ENCODE results near the gene P2RX7. TPM values are rescaled to one million over a fixed set of nuclear protein-coding genes. Genes with fewer than 3 reads are reported as not detected.

The P2RX7 gene
- total RNA-seq, 5 donors from 2014 or later (not counting 1 experiment from before 2014, with no cell fraction given) = 4.6 to 11.0 (median 6.9) TPM

DNA sequence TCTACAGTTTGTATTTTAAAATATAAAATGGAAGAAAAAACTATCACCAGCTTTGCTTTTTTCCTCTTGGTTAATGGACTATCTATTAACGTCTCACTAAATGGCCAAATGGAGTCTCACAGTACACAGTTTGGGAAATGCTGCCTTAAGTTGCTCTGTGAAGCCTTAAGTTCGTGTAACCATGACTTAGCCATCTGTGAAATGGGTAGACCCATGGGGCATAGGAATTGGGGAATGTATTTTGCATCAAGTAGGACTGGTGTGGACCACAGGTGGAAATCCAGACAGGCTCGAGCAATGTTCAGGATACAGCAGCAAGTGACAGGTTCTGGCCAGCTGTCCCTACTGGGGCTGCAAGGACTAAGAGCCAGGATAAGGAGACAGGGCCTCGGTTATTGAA lies 4.8 kb downstream of the P2RX7 start:
- POLR2A ChIA-PET = interaction anchor here in 1 of 2 donors (0.5 kb wide), 1 partner anchor 90 kb away, joined by 3 read pairs; no protein-coding TSS in a partner anchor
- Histone ChIP-seq H3K4me1 (ENCODE audit: control insufficient read depth in 1 of 2, extremely low read depth in 1 of 2, insufficient read depth in 2 of 2, low read length in 2 of 2) (peaks cover 8 to 16% of the 10 kb centered on the region in 2 experiments), H3K27me3 (replicated peaks in 1 of 2; ENCODE audit: control insufficient read depth in 2 of 2, extremely low read depth in 1 of 2, insufficient read depth in 2 of 2, low read length in 1 of 2) (no peaks in the 10 kb centered on the region), H3K36me3 (ENCODE audit: control insufficient read depth in 2 of 2, extremely low read depth in 1 of 2, insufficient read depth in 1 of 2, low read length in 1 of 2) (peaks cover 5 to 6% of the 10 kb centered on the region in 2 donors), H3K4me3 (ENCODE audit: control insufficient read depth in 1 of 2, extremely low read depth in 1 of 2, low read length in 1 of 2) (no peak overlapping the region), H3K9me3 (no peaks in the 10 kb centered on the region), H3K27ac (ENCODE audit: low read length) (no peak overlapping the region)
- Mint-ChIP-seq H3K4me3 (no peak overlapping the region), H3K27me3 (no peaks in the 10 kb centered on the region), H3K9me3 (no peaks in the 10 kb centered on the region), H3K27ac (no peak overlapping the region), H3K4me1 (peaks cover 24 to 32% (median 25%) of the 10 kb centered on the region in 3 donors), H3K36me3 (peaks cover 18% of the 10 kb centered on the region)
- no peak for ATAC-seq (replicated peaks in 1 of 4)
- CTCF ChIA-PET = no interaction called here
- no peak for DNase-seq
- 95% methylated on average over 3 of the region's 4 CpGs for WGBS (ENCODE audit: insufficient coverage)

DNA sequence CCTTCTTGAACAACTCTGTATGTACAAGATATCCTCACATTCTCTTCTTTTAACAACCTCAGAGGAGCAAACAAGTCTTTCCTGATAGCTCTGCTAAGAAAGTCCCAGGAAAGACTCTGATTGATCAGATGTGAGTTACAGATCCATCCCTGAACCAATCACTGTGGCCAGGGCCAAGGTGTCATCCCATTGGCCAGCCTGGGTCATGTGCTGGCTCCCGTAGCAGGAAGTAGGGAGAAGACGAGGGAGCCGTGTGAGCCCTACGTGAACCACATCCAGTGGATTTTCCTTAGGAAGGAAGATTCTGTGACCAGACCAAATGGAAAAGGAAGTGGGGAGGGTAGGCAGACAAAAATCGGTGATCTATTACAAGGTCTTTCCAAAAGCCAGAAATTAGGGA lies 5.6 kb downstream of the P2RX7 start:
- Histone ChIP-seq H3K36me3 (ENCODE audit: control insufficient read depth in 2 of 2, extremely low read depth in 1 of 2, insufficient read depth in 1 of 2, low read length in 1 of 2) (peaks cover 6 to 8% of the 10 kb centered on the region in 2 donors), H3K27ac (ENCODE audit: low read length) (no peak overlapping the region), H3K4me1 (ENCODE audit: control insufficient read depth in 1 of 2, extremely low read depth in 1 of 2, insufficient read depth in 2 of 2, low read length in 2 of 2) (peaks cover 6 to 10% of the 10 kb centered on the region in 2 experiments), H3K9me3 (no peaks in the 10 kb centered on the region), H3K4me3 (ENCODE audit: control insufficient read depth in 1 of 2, extremely low read depth in 1 of 2, low read length in 1 of 2) (no peak overlapping the region), H3K27me3 (replicated peaks in 1 of 2; ENCODE audit: control insufficient read depth in 2 of 2, extremely low read depth in 1 of 2, insufficient read depth in 2 of 2, low read length in 1 of 2) (no peaks in the 10 kb centered on the region)
- Mint-ChIP-seq H3K4me3 (no peak overlapping the region), H3K27ac (no peak overlapping the region), H3K4me1 (peaks cover 16 to 25% (median 17%) of the 10 kb centered on the region in 3 donors), H3K9me3 (no peaks in the 10 kb centered on the region), H3K36me3 (peaks cover 18% of the 10 kb centered on the region), H3K27me3 (no peaks in the 10 kb centered on the region)
- POLR2A ChIA-PET = no interaction called here
- WGBS (ENCODE audit: insufficient coverage) = 100% methylated on average over 1 of the region's 5 CpGs
- DNase-seq (no peak), ATAC-seq (replicated peaks in 1 of 4) (no peak)
- CTCF ChIA-PET = no interaction called here

DNA sequence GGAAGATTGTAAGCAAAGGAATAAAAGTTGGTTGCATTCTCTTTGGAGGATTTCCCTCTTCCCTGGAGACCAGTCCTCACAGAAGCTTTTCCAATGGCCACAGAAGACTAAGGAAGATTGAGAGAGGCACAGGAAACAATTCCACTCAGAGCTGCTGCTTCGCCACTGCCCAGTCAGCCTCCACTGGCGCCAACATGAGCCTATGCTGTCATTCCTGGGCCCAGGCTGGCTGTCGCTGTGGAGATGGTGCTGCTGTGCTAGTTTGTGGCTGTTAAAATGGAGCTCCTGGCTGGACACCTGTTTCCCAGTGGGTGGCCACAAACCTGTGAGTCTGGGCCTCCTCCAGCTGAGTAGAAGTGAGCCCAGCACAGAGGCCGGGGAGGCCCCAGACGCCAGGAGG lies 6.6 kb downstream of the P2RX7 start:
- Histone ChIP-seq H3K9me3 (no peaks in the 10 kb centered on the region), H3K4me3 (ENCODE audit: control insufficient read depth in 1 of 2, extremely low read depth in 1 of 2, low read length in 1 of 2) (no peak overlapping the region), H3K36me3 (ENCODE audit: control insufficient read depth in 2 of 2, extremely low read depth in 1 of 2, insufficient read depth in 1 of 2, low read length in 1 of 2) (peaks cover 6 to 8% of the 10 kb centered on the region in 2 donors), H3K27ac (ENCODE audit: low read length) (no peak overlapping the region), H3K4me1 (ENCODE audit: control insufficient read depth in 1 of 2, extremely low read depth in 1 of 2, insufficient read depth in 2 of 2, low read length in 2 of 2) (peaks cover 0 to 3% of the 10 kb centered on the region in 2 experiments), H3K27me3 (replicated peaks in 1 of 2; ENCODE audit: control insufficient read depth in 2 of 2, extremely low read depth in 1 of 2, insufficient read depth in 2 of 2, low read length in 1 of 2) (no peaks in the 10 kb centered on the region)
- H3K4me3 Mint-ChIP-seq = no peak overlapping the region
- DNase-seq = no peak
- no peaks in the 10 kb centered on the region for H3K9me3 Mint-ChIP-seq
- 100% methylated on average over 1 of the region's 5 CpGs for WGBS (ENCODE audit: insufficient coverage)
- ChIA-PET CTCF (interaction anchor here in 1 of 2 donors (0.7 kb wide), 1 partner anchor 173 kb away, joined by 3 read pairs; no protein-coding TSS in a partner anchor), POLR2A (no interaction called here)
- H3K4me1 Mint-ChIP-seq = peaks cover 6 to 15% (median 13%) of the 10 kb centered on the region in 3 donors
- peaks cover 18% of the 10 kb centered on the region for H3K36me3 Mint-ChIP-seq
- H3K27ac Mint-ChIP-seq = no peak overlapping the region
- no peak for ATAC-seq (replicated peaks in 1 of 4)
- H3K27me3 Mint-ChIP-seq = no peaks in the 10 kb centered on the region

DNA sequence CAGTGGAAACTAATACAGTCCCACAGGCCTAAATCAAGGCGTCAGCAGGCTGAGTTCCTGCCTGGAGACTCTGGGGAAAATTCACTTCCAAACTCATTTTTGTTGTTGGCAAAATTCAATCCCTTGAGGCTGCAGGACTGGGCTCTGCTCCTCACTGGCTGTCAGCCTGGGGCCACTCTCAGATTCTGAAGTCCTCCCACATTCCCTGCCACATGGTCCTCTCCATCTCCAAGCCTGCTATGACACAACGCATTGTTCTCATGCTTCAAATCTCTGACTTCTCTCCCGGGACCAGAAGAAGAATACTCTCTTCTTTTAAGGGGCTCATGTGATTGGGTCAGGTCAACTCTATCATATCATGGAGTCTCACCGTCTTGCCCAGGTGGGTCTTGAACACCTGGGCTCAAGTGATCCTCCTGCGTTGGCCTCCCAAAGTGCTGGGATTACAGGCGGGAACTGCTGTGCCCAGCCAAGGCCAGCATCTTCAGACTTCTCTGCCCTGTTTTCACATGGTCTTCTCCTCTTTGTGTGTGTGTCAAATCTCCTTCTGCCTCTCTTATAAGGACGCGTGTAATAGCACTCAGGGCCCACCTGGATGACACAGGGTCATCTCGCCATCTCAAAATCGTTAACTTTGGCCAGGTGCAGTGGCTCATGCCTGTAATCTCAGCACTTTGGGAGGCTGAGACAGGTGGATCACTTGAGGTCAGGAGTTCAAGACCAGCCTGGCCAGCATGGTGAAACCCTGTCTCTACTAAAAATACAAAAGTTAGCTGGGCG lies 9.7 kb downstream of the P2RX7 start:
- Histone ChIP-seq H3K27ac (ENCODE audit: low read length) (no peak overlapping the region), H3K4me3 (ENCODE audit: control insufficient read depth in 1 of 2, extremely low read depth in 1 of 2, low read length in 1 of 2) (no peak overlapping the region), H3K4me1 (ENCODE audit: control insufficient read depth in 1 of 2, extremely low read depth in 1 of 2, insufficient read depth in 2 of 2, low read length in 2 of 2) (peaks cover 0 to 3% of the 10 kb centered on the region in 2 experiments), H3K9me3 (no peaks in the 10 kb centered on the region), H3K36me3 (ENCODE audit: control insufficient read depth in 2 of 2, extremely low read depth in 1 of 2, insufficient read depth in 1 of 2, low read length in 1 of 2) (peaks cover 6 to 8% of the 10 kb centered on the region in 2 donors), H3K27me3 (replicated peaks in 1 of 2; ENCODE audit: control insufficient read depth in 2 of 2, extremely low read depth in 1 of 2, insufficient read depth in 2 of 2, low read length in 1 of 2) (no peaks in the 10 kb centered on the region)
- H3K36me3 Mint-ChIP-seq = peaks cover 25% of the 10 kb centered on the region
- H3K4me1 Mint-ChIP-seq = peaks cover 17 to 29% (median 23%) of the 10 kb centered on the region in 3 donors
- no peaks in the 10 kb centered on the region for H3K27me3 Mint-ChIP-seq
- POLR2A ChIA-PET = no interaction called here
- WGBS (ENCODE audit: insufficient coverage) = 100% methylated on average over 5 of the region's 11 CpGs
- H3K4me3 Mint-ChIP-seq = no peak overlapping the region
- H3K27ac Mint-ChIP-seq = no peak overlapping the region
- CTCF ChIA-PET = no interaction called here
- DNase-seq (no peak), ATAC-seq (replicated peaks in 1 of 4) (no peak)
- no peaks in the 10 kb centered on the region for H3K9me3 Mint-ChIP-seq

DNA sequence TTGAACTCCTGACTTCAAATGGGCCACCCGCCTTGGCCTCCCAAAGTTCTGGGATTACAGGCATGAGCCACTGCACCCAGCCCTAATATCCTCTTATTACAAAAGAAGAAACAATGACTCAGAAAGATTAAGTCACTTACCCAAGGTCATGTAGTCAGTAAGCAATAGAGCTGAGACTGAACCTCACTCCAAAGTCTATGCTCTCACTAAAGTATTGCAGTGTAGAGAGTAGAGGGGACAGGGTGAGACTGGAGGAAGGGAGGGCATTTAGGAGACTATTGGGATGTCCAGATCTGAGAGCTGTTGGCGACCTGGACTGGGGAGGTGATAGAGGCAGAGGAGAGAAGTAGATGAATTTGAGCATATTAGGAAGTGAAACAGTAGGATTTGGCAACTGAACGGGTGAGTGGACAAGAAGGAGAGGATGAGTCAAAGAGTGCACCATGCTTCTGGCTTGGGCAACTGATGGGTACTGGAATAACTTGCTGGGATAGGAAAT lies 11.8 kb downstream of the P2RX7 start:
- no peak overlapping the region for H3K4me3 Mint-ChIP-seq
- ChIA-PET CTCF (no interaction called here), POLR2A (no interaction called here)
- Histone ChIP-seq H3K36me3 (ENCODE audit: control insufficient read depth in 2 of 2, extremely low read depth in 1 of 2, insufficient read depth in 1 of 2, low read length in 1 of 2) (peaks cover 0 to 8% of the 10 kb centered on the region in 2 donors), H3K4me3 (ENCODE audit: control insufficient read depth in 1 of 2, extremely low read depth in 1 of 2, low read length in 1 of 2) (no peak overlapping the region), H3K27me3 (replicated peaks in 1 of 2; ENCODE audit: control insufficient read depth in 2 of 2, extremely low read depth in 1 of 2, insufficient read depth in 2 of 2, low read length in 1 of 2) (no peaks in the 10 kb centered on the region), H3K4me1 (ENCODE audit: control insufficient read depth in 1 of 2, extremely low read depth in 1 of 2, insufficient read depth in 2 of 2, low read length in 2 of 2) (peaks cover 0 to 3% of the 10 kb centered on the region in 2 experiments), H3K27ac (ENCODE audit: low read length) (no peak overlapping the region), H3K9me3 (no peaks in the 10 kb centered on the region)
- ATAC-seq (replicated peaks in 1 of 4) (no peak), DNase-seq (no peak)
- H3K27me3 Mint-ChIP-seq = no peaks in the 10 kb centered on the region
- H3K9me3 Mint-ChIP-seq = no peaks in the 10 kb centered on the region
- 92% methylated on average over 2 of the region's 3 CpGs for WGBS (ENCODE audit: insufficient coverage)
- peaks cover 17 to 29% (median 23%) of the 10 kb centered on the region in 3 donors for H3K4me1 Mint-ChIP-seq
- H3K36me3 Mint-ChIP-seq = peaks cover 25% of the 10 kb centered on the region
- H3K27ac Mint-ChIP-seq = peak overlapping the region; percentile 55 to 78

DNA sequence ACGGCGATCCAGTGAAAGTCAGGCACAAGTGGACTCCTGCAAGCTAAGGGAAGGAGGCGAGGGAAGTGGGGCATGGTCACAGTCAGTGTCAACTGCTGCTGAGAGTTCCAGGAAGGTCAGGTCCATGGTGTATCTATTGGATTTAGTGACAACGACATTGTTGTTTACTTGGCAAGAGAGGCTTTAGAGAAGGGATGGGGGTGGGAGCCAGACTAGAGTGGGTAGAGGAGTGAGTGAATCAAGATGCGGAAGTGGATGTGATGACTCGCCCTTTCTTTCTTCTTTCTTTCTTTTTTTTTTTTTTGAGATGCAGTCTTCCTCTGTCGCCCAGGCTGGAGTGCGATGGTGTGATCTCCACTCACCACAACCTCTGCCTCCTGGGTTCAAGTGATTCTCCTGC lies 12.5 kb downstream of the P2RX7 start:
- H3K27ac ChIP-seq (ENCODE audit: low read length) = no peak overlapping the region
- Mint-ChIP-seq H3K27me3 (no peaks in the 10 kb centered on the region), H3K36me3 (peaks cover 24% of the 10 kb centered on the region), H3K4me1 (peaks cover 17 to 24% (median 23%) of the 10 kb centered on the region in 3 donors), H3K9me3 (no peaks in the 10 kb centered on the region), H3K4me3 (peak overlapping the region in 1 of 3 donors; percentile 4), H3K27ac (peak overlapping the region; percentile 55 to 78)
- no peaks in the 10 kb centered on the region for H3K9me3 ChIP-seq
- 76% methylated on average over 4 of the region's 8 CpGs for WGBS (ENCODE audit: insufficient coverage)
- ChIA-PET CTCF (no interaction called here), POLR2A (no interaction called here)
- ATAC-seq (replicated peaks in 1 of 4) = peak in 3 of 4 experiments; percentile 40 to 60 (median 46)
- H3K36me3 ChIP-seq (ENCODE audit: control insufficient read depth in 2 of 2, extremely low read depth in 1 of 2, insufficient read depth in 1 of 2, low read length in 1 of 2) = peaks cover 0 to 8% of the 10 kb centered on the region in 2 donors
- peak in 1 of 35 experiments; percentile 5 for DNase-seq
- H3K4me3 ChIP-seq (ENCODE audit: control insufficient read depth in 1 of 2, extremely low read depth in 1 of 2, low read length in 1 of 2) = no peak overlapping the region
- H3K27me3 ChIP-seq (replicated peaks in 1 of 2; ENCODE audit: control insufficient read depth in 2 of 2, extremely low read depth in 1 of 2, insufficient read depth in 2 of 2, low read length in 1 of 2) = no peaks in the 10 kb centered on the region
- H3K4me1 ChIP-seq (ENCODE audit: control insufficient read depth in 1 of 2, extremely low read depth in 1 of 2, insufficient read depth in 2 of 2, low read length in 2 of 2) = peaks cover 0 to 3% of the 10 kb centered on the region in 2 experiments
